Smooth muscle cell (in vitro differentiated cells): Measurements from ENCODE around the gene THTPA. TPM values are rescaled to one million over a fixed set of nuclear protein-coding genes. Genes with fewer than 3 reads are reported as not detected.

ENCODE experiments used
- DNase-seq: peaks from one replicate; lab custom pipeline; 2025; ENCODE audit not compliant: unreplicated experiment; lab: John Stamatoyannopoulos, UW
- H2AFZ ChIP-seq: fragments of 200-600 bp; sonication (generic); 2 replicates; pipeline ENCODE4 v1.6.0; 2016; ENCODE audit warnings: antibody characterized with exemption, low read depth, mild to moderate bottlenecking
- H3F3A ChIP-seq: fragments of 200-600 bp; sonication (generic); 2 replicates; pipeline ENCODE4 v1.6.0; 2017; ENCODE audit warnings: antibody characterized with exemption, low read depth
- H3K27ac ChIP-seq: fragments of 200-600 bp; sonication (generic); 2 replicates; pipeline ENCODE4 v1.5.1; 2016; ENCODE audit warnings: low read depth, mild to moderate bottlenecking
- H3K27me3 ChIP-seq: fragments of 200-600 bp; sonication (generic); 2 replicates; pipeline ENCODE4 v1.6.1; 2016; ENCODE audit warnings: low read depth, mild to moderate bottlenecking
- H3K36me3 ChIP-seq: fragments of 200-600 bp; sonication (generic); 2 replicates; pipeline ENCODE4 v1.5.1; 2016; ENCODE audit warnings: low read depth
- H3K4me1 ChIP-seq: fragments of 200-600 bp; sonication (generic); 2 replicates; pipeline ENCODE4 v1.5.1; 2016; ENCODE audit warnings: low read depth
- H3K4me2 ChIP-seq: fragments of 200-600 bp; sonication (generic); 2 replicates; pipeline ENCODE4 v1.6.0; 2016; ENCODE audit warnings: mild to moderate bottlenecking
- H3K4me3 ChIP-seq: fragments of 200-600 bp; sonication (generic); 2 replicates; pipeline ENCODE4 v1.5.1; 2016; ENCODE audit warnings: mild to moderate bottlenecking
- H3K79me2 ChIP-seq: fragments of 200-600 bp; sonication (generic); 2 replicates; pipeline ENCODE4 v1.6.0; 2016; ENCODE audit warnings: low read depth, mild to moderate bottlenecking
- H3K9ac ChIP-seq: fragments of 200-600 bp; sonication (generic); 2 replicates; pipeline ENCODE4 v1.6.0; 2016; ENCODE audit warnings: low read depth
- H3K9me3 ChIP-seq: fragments of 200-600 bp; sonication (generic); replicated peaks from 2 replicates; pipeline ENCODE4 v1.5.1; 2016; ENCODE audit warnings: low read depth
- H4K20me1 ChIP-seq: fragments of 200-600 bp; sonication (generic); 2 replicates; pipeline ENCODE4 v1.6.0; 2016; ENCODE audit warnings: low read depth
- CTCF ChIP-seq: fragments of 200-600 bp; sonication (generic); IDR thresholded peaks from 2 replicates; pipeline ENCODE4 v1.5.1; 2017; ENCODE audit warnings: borderline replicate concordance, mild to moderate bottlenecking, antibody characterized with exemption; ENCODE audit not compliant: insufficient read depth, poor library complexity, severe bottlenecking
- WGBS: methylation state at CpG from one replicate; pipeline ENCODE4 v1.1.7; 2016; ENCODE audit warnings: low lambda C conversion rate; 5-methylcytosine and 5-hydroxymethylcytosine counted together
- polyA plus RNA-seq: library from polyadenylated mRNA; unstranded; fragments of >200 nt; fragmentation: Nextera tagmentation; extraction: Ambion mirVana; gene quantifications from 2 replicates; pipeline ENCODE4 v1.2.1, GENCODE V29; 2016
- total RNA-seq: library from RNA; depleted of rRNA; stranded (reverse); fragments of >200 nt; gene quantifications from 2 replicates; pipeline ENCODE4 v1.2.3, GENCODE V29; 2014

The THTPA gene
- total and polyA plus RNA-seq, 2 experiments from 2014 or later, result 5.7 to 6.1 TPM

GRCh38 chr14:23579311-23579630 is 23.2 kb downstream of the THTPA start:
- H3F3A ChIP-seq, result no peaks in the 10 kb centered on the region
- no peaks in the 10 kb centered on the region for H4K20me1 ChIP-seq
- no peak overlapping the region for H2AFZ ChIP-seq
- DNase-seq, result no peak
- WGBS, result 81% methylated on average over 3 of the region's 3 CpGs
- no peaks in the 10 kb centered on the region for H3K79me2 ChIP-seq
- H3K9me3 ChIP-seq, result no peaks in the 10 kb centered on the region
- no peak overlapping the region for H3K9ac ChIP-seq
- no peak for TF ChIP-seq CTCF
- no peak overlapping the region for H3K4me3 ChIP-seq
- H3K27ac ChIP-seq, result no peak overlapping the region
- H3K4me2 ChIP-seq, result no peak overlapping the region
- no peaks in the 10 kb centered on the region for H3K4me1 ChIP-seq
- H3K27me3 ChIP-seq, result peaks cover 57% of the 10 kb centered on the region
- no peaks in the 10 kb centered on the region for H3K36me3 ChIP-seq

- Histone ChIP-seq H3K36me3 (no peaks in the 10 kb centered on the region), H3F3A (no peaks in the 10 kb centered on the region), H3K4me3 (no peak overlapping the region), H3K27ac (no peak overlapping the region), H3K4me1 (no peaks in the 10 kb centered on the region), H3K4me2 (no peak overlapping the region), H2AFZ (no peak overlapping the region), H3K27me3 (peaks cover 53% of the 10 kb centered on the region), H3K9ac (no peak overlapping the region), H3K79me2 (no peaks in the 10 kb centered on the region), H4K20me1 (no peaks in the 10 kb centered on the region), H3K9me3 (no peaks in the 10 kb centered on the region)
- no peak for DNase-seq
- no peak for TF ChIP-seq CTCF
Observed at GRCh38 chr14:23579739-23580138, 23.7 kb downstream of the THTPA start.

- no peak overlapping the region for H3K27ac ChIP-seq
- WGBS, result 87% methylated on average over 17 of the region's 24 CpGs
- no peak overlapping the region for H3K9ac ChIP-seq
- no peak for TF ChIP-seq CTCF
- H3K4me3 ChIP-seq, result no peak overlapping the region
- H3K27me3 ChIP-seq, result peaks cover 47% of the 10 kb centered on the region
- H3K36me3 ChIP-seq, result no peaks in the 10 kb centered on the region
- no peaks in the 10 kb centered on the region for H3K9me3 ChIP-seq
- no peaks in the 10 kb centered on the region for H4K20me1 ChIP-seq
- no peak overlapping the region for H2AFZ ChIP-seq
- H3K4me2 ChIP-seq, result no peak overlapping the region
- DNase-seq, result no peak
- H3K4me1 ChIP-seq, result no peaks in the 10 kb centered on the region
- H3K79me2 ChIP-seq, result no peaks in the 10 kb centered on the region
- no peaks in the 10 kb centered on the region for H3F3A ChIP-seq
Observed at GRCh38 chr14:23580152-23580926, 24.3 kb downstream of the THTPA start.

- Histone ChIP-seq H3K79me2 (no peaks in the 10 kb centered on the region), H2AFZ (no peak overlapping the region), H3K4me3 (no peak overlapping the region), H3K9me3 (no peaks in the 10 kb centered on the region), H4K20me1 (no peaks in the 10 kb centered on the region), H3F3A (no peaks in the 10 kb centered on the region), H3K4me1 (no peaks in the 10 kb centered on the region), H3K36me3 (no peaks in the 10 kb centered on the region), H3K27ac (no peak overlapping the region), H3K27me3 (peaks cover 42% of the 10 kb centered on the region), H3K9ac (no peak overlapping the region), H3K4me2 (no peak overlapping the region)
- DNase-seq, result no peak
- TF ChIP-seq CTCF, result no peak
- WGBS, result 94% methylated on average over 7 of the region's 8 CpGs
Observed at GRCh38 chr14:23580948-23581281, 24.8 kb downstream of the THTPA start.
